GM19025 (cell line): ENCODE data around the gene PKP2.
"Not testable (repeated sequence)": the region's sequence is repeated elsewhere in the genome, so short reads cannot be mapped to it uniquely, and the experiment has no call there.

Experiments used
- ATAC-seq: cut with Tn5 transposase; IDR thresholded peaks from one replicate; pipeline ENCODE4 v1.9.1; 2021; ENCODE audit warnings: mild to moderate bottlenecking, low read depth, moderate library complexity; ENCODE audit not compliant: unreplicated experiment

Gene PKP2

GRCh38 chr12:32872416-32872815 is 24.2 kb downstream of the PKP2 start:
- ATAC-seq, result not testable (repeated sequence)

DNA sequence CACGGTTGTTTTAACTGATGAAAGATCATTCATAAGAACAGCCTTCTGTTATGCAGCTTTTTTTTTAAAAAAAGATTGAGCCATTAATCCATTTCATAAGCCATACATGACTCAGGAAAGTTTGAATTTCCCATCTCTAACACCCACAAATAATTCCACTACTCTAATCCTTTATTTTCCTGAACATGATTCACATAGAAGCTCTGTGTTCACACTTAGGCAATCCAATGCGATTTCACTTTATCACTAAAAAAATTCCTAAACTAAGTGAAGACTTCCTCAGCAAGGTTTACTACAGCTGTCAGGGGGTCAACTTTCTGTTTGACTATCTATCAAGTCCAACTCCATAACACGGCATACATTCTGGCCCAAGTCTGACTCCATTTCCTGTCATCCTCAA is 25.9 kb downstream of the PKP2 start:
- ATAC-seq, result no peak

DNA sequence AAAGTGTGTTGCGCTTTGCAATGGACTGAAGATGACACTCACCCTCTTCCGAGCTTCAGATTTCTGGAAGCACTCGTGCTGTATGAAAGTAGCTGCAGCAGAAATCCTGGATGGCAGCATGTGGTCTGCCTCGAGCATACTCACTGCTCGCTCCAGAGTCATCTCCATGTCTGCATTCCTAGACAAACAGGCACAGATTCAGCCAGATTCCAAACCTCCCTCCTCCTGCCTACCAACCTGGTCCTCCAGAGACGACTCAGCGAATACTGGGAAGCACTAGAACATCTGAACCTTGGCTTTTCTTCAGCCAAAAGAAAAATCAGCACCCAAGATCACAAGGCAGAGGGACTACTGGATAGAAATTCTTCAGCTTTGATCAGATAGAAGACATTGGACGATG is 27.7 kb downstream of the PKP2 start:
- ATAC-seq, result no peak

GRCh38 chr12:32864731-32865130 is 31.8 kb downstream of the PKP2 start:
- ATAC-seq, result no peak

- no peak for ATAC-seq
Measured at GRCh38 chr12:32863128-32863527, 33.4 kb downstream of the PKP2 start.

GRCh38 chr12:32861658-32862057 is 34.9 kb downstream of the PKP2 start:
- ATAC-seq, result not testable (repeated sequence)

DNA sequence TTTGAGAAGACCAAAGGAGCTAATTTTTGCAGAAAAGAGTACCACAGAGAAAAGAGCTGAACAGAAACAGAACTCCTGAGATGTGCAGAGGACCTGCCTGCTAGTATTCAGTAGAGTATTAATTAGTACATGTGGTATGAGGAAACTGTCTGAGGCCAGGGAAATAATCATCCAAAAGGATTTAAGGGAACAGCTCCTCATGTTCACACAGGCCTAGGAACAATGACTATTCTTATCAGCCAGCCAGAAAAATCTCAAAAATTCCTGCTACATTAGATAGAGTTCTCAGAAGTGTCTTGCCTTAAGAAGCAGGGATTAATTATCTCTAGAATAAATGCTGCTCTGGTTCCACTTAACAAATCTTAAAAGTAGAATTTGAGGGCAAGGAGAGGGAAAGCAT is 36.4 kb downstream of the PKP2 start:
- ATAC-seq, result no peak

GRCh38 chr12:32859389-32859788 is 37.2 kb downstream of the PKP2 start:
- ATAC-seq, result no peak

GRCh38 chr12:32854716-32855115 is 41.9 kb downstream of the PKP2 start:
- ATAC-seq, result no peak

DNA sequence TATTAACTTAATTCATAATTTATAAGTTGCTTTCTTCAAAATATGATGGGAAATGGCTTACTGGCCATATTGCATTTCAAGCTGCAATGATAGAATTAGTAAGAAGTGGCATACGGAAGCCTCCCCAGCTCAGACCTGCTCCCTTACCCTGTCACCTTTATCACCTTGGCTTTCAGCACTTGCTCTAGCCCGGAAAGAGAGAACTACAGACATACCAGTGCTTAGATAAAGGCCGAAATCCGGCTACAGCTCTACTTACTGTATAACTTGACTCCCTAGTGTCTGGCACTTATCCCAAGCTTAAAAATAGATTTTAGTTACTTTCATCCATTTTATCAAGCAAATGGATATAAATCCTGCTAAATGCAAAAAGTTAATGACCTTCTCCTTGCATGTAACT is 42.5 kb downstream of the PKP2 start:
- ATAC-seq, result no peak

GRCh38 chr12:32847287-32847686 is 49.3 kb downstream of the PKP2 start:
- no peak for ATAC-seq

DNA sequence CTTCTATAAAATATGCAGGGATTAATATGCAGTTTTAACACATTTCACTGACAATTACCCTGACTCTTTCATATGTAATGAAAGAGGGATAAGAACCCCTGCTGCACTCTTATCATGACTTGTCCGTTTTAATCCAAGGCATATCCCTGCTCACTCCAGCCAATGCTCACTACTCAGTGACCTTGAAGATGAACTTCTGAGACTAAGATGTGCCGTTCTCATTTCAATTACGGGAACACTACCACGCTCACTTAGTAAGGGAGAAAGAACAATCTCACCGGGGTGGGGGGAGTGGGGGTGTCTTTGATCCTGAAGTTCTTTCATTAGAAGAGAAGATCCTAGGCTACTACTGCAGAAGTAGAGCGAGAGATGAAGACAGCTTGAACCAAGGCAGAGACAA is 50.5 kb downstream of the PKP2 start:
- ATAC-seq, result no peak

DNA sequence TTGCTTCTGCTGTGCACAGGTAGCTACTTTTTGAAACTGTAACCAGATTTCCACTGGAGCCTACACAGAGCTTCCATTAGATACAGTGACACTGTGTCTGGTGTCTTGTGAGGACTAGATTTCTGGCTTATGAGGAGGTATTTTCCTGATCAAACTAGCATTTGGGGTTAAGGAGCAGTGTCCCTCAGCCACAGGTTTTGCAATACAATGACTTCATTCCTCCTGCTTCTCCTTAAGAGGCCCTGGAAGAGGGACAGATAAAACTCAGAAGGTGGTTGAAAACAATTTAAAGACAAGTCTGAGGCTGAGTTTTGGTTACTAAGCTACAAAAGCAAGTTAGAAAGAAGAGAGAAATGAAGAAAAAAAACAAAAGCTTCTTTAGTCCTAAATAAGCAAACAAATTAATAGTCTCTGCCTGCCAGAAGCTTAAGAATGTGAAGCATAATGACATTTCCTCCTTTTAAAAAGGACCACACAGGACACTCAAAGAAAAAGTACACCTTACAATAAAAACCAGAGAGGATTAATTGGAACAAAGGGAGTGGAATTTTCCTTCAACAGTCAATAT is 53.0 kb downstream of the PKP2 start:
- no peak for ATAC-seq

DNA sequence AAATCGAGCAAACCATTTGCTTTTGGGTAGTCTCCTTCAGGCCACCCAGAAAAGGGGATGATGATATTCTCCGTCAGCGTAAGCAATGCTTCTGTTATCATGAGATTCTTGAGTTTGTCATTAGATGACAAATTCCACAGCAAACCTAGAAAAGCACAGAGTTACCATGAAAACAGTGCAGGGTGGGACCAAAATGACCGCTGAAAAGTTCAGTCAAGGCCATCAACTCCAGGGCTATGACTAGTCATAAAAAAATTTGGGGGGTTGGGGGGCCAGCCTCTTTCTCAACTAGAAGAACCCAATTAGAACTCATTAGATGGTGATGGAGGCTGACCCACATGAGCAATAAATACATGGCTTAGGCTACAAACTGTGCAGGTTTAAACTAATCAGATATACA is 55.5 kb downstream of the PKP2 start:
- ATAC-seq, result no peak

DNA sequence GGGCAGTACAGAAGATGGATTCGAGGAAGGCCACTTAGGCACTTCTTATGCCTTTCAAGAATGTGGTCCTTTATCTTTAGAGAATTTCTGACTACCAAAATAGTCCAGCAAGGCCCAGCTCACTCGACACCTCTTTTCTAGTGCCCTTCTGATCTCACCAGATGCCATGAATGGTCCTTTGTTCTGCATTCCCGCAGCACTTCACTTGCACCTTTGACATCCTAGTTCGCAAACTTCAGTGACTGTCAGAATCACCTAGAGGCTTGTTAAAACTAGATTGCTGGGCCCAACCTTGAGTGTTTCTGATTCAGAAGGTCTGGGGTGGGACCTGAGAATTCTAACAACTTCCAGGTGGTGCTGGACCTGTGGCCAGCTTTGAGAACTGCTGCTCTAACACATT is 56.7 kb downstream of the PKP2 start:
- no peak for ATAC-seq

DNA sequence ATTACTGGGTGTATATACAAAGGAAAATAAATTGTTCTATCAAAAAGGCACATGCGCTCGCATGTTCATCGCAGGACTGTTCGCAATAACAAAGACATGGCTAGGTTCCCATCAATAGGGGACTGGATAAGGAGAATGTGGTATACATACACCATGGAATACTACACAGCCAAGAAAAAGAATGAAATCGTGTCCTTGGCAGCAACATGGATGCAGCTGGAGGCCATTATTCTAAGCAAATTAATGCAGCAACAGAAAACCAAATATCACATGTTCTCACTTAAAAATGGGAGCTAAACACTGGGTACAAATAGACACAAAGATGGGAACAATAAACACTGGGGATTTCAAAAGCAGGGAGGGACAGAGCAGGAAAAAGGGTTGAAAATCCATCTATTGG is 58.6 kb downstream of the PKP2 start:
- no peak for ATAC-seq

DNA sequence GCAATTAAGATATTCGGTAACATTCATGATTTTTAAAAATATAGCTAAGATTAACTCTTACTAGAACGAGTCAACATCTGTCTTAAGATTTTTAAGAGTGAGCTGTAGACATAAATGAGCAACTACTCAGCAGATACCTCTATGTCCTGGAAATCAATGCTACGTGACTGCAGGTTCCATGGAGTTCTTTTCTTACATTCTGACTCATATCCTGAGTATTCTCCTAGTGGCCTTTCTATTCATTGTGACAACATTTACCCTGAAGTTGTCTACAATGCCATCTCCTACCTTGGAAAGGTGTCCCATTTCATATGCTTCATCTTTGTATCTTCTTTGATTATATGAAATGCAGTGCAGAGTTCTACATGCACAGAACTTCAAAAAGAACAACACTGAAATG is 59.9 kb downstream of the PKP2 start:
- no peak for ATAC-seq

GRCh38 chr12:32834122-32834521 is 62.5 kb downstream of the PKP2 start:
- ATAC-seq, result no peak

GRCh38 chr12:32828552-32828951 is 68.0 kb downstream of the PKP2 start:
- ATAC-seq, result no peak

- no peak for ATAC-seq
Measured at GRCh38 chr12:32828120-32828519, 68.5 kb downstream of the PKP2 start.

- ATAC-seq, result no peak
Measured at GRCh38 chr12:32826807-32827412, 69.7 kb downstream of the PKP2 start.

DNA sequence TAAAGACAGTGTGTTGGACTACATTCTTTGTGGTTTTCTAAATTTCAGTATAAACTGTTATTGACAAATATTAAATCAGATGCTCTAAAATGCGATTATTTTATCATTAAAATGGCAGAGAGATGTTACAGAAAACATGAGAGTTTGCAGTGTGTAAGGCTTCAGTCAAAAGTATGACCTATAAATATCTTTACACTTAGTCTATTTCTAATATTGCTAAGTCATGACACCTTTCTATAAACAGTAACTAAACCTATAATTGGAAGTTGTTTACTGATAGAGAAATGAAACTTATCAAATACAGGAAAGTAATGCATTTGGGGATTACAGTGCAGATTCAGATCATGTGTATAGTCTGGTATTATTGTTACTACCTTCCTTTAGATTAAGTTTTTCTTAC is 72.0 kb downstream of the PKP2 start:
- no peak for ATAC-seq

DNA sequence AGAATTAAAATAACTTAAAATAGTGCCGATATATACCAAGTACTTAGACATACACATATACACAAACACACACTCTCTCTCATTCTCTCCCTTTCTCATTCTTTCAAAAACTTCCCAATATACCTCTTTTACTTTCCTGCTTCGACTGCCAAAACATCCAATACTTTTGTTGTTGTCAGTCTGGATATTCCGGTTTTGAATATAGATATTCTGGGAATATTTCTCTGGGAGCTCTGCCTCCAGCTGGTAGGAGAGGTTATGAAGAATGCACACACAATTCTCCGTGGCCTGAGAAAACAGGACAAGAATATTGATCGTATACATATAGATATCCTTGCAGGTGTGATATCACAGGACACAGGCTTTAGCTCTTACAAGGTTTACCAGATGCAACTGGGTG is 74.2 kb downstream of the PKP2 start:
- ATAC-seq, result no peak
